Esophagus squamous epithelium (tissue), 4 donors: ENCODE measurements around the gene MTA1.

Source experiments
- CTCF ChIP-seq, 6 experiments: fragments of 450-650 bp in 4 of 6; fragments of 200-600 bp in 2 of 6; sonication (generic) in 2 of 6; IDR thresholded peaks; one replicate each; pipeline ENCODE4 v1.5.1; 2016 to 2019; ENCODE audit warnings: antibody characterized with exemption in 6 of 6, mild to moderate bottlenecking in 4 of 6, moderate library complexity in 4 of 6
- POLR2A ChIP-seq, 4 donors: fragments of 450-650 bp; IDR thresholded peaks; one replicate each; pipeline ENCODE4 v1.6.1; 2017; ENCODE audit warnings: antibody characterized with exemption in 4 of 4, mild to moderate bottlenecking in 4 of 4, moderate library complexity in 3 of 4

GRCh38 chr14:105476097-105476830 lies 56.6 kb downstream of the MTA1 start:
- no peak for TF ChIP-seq CTCF (IDR thresholded peaks at IDR 0.05)
- no peak for TF ChIP-seq POLR2A (IDR thresholded peaks at IDR 0.05)
